ENCODE results near the gene ABCB6. TPM values are rescaled to one million over a fixed set of nuclear protein-coding genes. Genes with fewer than 3 reads are reported as not detected.

The ABCB6 gene
- total RNA-seq, 4 donors from 2014 or later = 22.7 to 43.2 (median 36.1) TPM

GRCh38 chr2:219169930-219170654, 48.7 kb downstream of the ABCB6 start, which contains the start of gene SLC23A3:
TSS of gene SLC23A3 (minus strand) at chr2:219170029. CDS start at chr2:219169984, 45 bp downstream.
- Histone ChIP-seq H3K4me3 (no peak within 1 kb of the TSS), H3K27ac (peak within 1 kb of the TSS; percentile 50 to 94 (median 74)), H3K9me3 (no peaks in the 10 kb centered on the region), H3K4me1 (peaks cover 0 to 27% (median 12%) of the 10 kb centered on the region in 4 donors), H3K27me3 (no peaks in the 10 kb centered on the region), H3K36me3 (peaks cover 0 to 34% (median 19%) of the 10 kb centered on the region in 3 donors)
- TF ChIP-seq POLR2A (IDR thresholded peaks at IDR 0.05) = no peak
- TF ChIP-seq, protein P1, sequence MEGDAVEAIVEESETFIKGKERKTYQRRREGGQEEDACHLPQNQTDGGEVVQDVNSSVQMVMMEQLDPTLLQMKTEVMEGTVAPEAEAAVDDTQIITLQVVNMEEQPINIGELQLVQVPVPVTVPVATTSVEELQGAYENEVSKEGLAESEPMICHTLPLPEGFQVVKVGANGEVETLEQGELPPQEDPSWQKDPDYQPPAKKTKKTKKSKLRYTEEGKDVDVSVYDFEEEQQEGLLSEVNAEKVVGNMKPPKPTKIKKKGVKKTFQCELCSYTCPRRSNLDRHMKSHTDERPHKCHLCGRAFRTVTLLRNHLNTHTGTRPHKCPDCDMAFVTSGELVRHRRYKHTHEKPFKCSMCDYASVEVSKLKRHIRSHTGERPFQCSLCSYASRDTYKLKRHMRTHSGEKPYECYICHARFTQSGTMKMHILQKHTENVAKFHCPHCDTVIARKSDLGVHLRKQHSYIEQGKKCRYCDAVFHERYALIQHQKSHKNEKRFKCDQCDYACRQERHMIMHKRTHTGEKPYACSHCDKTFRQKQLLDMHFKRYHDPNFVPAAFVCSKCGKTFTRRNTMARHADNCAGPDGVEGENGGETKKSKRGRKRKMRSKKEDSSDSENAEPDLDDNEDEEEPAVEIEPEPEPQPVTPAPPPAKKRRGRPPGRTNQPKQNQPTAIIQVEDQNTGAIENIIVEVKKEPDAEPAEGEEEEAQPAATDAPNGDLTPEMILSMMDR (IDR thresholded peaks at IDR 0.05) = no peak
- TF ChIP-seq EP300 (IDR thresholded peaks at IDR 0.05) = no peak
- peak in 1 of 2 donors; percentile 3 for DNase-seq (ENCODE audit: low spot score in 2 of 2)
- WGBS, 2 donors = 83 to 85% methylated on average over 10 of the region's 10 CpGs

DNA sequence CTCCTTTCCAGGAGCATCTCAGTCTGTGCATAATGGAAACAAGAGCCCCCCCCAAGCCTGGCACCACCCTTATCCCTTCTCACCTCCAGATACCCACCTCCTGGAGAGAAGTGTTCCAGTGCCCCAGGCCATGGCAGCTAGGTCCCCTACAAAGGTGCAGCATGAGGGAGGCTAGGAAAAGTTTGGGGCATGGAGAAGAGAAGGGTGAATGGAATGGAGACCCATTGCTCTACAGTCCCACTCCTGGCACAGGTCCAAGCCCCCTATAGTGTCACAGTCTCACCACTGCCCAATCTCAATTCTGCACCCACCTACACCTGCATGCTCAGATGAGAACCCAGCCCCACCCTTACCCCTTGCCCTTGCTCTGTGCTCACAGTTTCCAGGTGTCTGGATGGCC, 49.8 kb downstream of the ABCB6 start:
- peaks cover 0 to 22% (median 13%) of the 10 kb centered on the region in 3 donors for H3K36me3 ChIP-seq
- no peaks in the 10 kb centered on the region for H3K27me3 ChIP-seq
- TF ChIP-seq EP300 (IDR thresholded peaks at IDR 0.05) (no peak), POLR2A (IDR thresholded peaks at IDR 0.05) (no peak)
- TF ChIP-seq, protein P1 (IDR thresholded peaks at IDR 0.05) = no peak
- no peak overlapping the region for H3K27ac ChIP-seq
- peaks cover 0 to 21% (median 9%) of the 10 kb centered on the region in 4 donors for H3K4me1 ChIP-seq
- no peak for DNase-seq (ENCODE audit: low spot score in 2 of 2)
- no peaks in the 10 kb centered on the region for H3K9me3 ChIP-seq
- H3K4me3 ChIP-seq = no peak overlapping the region

GRCh38 chr2:219168526-219168925, 50.2 kb downstream of the ABCB6 start:
- no peaks in the 10 kb centered on the region for H3K9me3 ChIP-seq
- peaks cover 0 to 21% (median 9%) of the 10 kb centered on the region in 4 donors for H3K4me1 ChIP-seq
- TF ChIP-seq POLR2A (IDR thresholded peaks at IDR 0.05) = no peak
- no peak for TF ChIP-seq EP300 (IDR thresholded peaks at IDR 0.05)
- TF ChIP-seq, protein P1 (IDR thresholded peaks at IDR 0.05) = no peak
- peaks cover 0 to 18% (median 13%) of the 10 kb centered on the region in 3 donors for H3K36me3 ChIP-seq
- H3K27ac ChIP-seq = peak overlapping the region in 1 of 4 donors; percentile 7
- no peaks in the 10 kb centered on the region for H3K27me3 ChIP-seq
- no peak for DNase-seq (ENCODE audit: low spot score in 2 of 2)
- whole genome bisulfite sequencing, 2 donors = 53 to 59% methylated on average over 6 of the region's 6 CpGs
- no peak overlapping the region for H3K4me3 ChIP-seq

DNA sequence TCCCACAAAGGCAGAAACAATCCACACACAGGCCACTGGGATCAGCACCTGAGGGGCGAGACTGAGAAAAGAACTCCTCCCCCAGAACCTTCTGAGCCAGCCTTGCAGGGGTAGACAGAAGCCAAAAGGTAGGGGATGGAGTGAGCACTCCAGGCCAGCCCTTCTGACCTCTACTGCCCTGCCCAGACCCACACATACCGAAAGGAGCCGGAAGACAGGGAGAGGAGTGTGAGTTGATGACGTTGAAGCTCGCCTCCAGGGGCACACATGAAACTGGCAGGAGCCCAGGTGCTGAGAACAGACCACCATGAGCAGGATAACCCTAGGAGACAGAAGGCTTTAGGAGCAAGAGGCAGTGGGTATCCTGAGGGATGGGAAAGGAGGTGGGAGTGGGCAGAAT, 50.8 kb downstream of the ABCB6 start:
- 58 to 62% methylated on average over 5 of the region's 5 CpGs for WGBS, 2 donors
- H3K27me3 ChIP-seq = no peaks in the 10 kb centered on the region
- peaks cover 0 to 21% (median 9%) of the 10 kb centered on the region in 4 donors for H3K4me1 ChIP-seq
- peak overlapping the region in 1 of 4 donors; percentile 7 for H3K27ac ChIP-seq
- no peak overlapping the region for H3K4me3 ChIP-seq
- DNase-seq (ENCODE audit: low spot score in 2 of 2) = no peak
- H3K36me3 ChIP-seq = peaks cover 0 to 13% (median 8%) of the 10 kb centered on the region in 3 donors
- TF ChIP-seq POLR2A (IDR thresholded peaks at IDR 0.05) = no peak
- TF ChIP-seq, protein P1 (IDR thresholded peaks at IDR 0.05) = no peak
- no peak for TF ChIP-seq EP300 (IDR thresholded peaks at IDR 0.05)
- H3K9me3 ChIP-seq = no peaks in the 10 kb centered on the region

All from tibial nerve (tissue), 4 donors.